Activated T-cell treated with anti-CD3 and anti-CD28 coated beads, Interleukin-2, amount 50 U/mL, for 48 hours (primary cell): ENCODE measurements around the gene TEPSIN.

Experiments
- DNase-seq, 2 experiments: peaks; one replicate each; pipeline ENCODE4 v3.0.0-alpha.2; 2020

TEPSIN gene, protein sequence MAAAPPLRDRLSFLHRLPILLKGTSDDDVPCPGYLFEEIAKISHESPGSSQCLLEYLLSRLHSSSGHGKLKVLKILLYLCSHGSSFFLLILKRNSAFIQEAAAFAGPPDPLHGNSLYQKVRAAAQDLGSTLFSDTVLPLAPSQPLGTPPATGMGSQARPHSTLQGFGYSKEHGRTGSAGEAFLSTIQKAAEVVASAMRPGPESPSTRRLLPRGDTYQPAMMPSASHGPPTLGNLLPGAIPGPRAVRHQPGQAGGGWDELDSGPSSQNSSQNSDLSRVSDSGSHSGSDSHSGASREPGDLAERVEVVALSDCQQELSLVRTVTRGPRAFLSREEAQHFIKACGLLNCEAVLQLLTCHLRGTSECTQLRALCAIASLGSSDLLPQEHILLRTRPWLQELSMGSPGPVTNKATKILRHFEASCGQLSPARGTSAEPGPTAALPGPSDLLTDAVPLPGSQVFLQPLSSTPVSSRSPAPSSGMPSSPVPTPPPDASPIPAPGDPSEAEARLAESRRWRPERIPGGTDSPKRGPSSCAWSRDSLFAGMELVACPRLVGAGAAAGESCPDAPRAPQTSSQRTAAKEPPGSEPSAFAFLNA

DNA sequence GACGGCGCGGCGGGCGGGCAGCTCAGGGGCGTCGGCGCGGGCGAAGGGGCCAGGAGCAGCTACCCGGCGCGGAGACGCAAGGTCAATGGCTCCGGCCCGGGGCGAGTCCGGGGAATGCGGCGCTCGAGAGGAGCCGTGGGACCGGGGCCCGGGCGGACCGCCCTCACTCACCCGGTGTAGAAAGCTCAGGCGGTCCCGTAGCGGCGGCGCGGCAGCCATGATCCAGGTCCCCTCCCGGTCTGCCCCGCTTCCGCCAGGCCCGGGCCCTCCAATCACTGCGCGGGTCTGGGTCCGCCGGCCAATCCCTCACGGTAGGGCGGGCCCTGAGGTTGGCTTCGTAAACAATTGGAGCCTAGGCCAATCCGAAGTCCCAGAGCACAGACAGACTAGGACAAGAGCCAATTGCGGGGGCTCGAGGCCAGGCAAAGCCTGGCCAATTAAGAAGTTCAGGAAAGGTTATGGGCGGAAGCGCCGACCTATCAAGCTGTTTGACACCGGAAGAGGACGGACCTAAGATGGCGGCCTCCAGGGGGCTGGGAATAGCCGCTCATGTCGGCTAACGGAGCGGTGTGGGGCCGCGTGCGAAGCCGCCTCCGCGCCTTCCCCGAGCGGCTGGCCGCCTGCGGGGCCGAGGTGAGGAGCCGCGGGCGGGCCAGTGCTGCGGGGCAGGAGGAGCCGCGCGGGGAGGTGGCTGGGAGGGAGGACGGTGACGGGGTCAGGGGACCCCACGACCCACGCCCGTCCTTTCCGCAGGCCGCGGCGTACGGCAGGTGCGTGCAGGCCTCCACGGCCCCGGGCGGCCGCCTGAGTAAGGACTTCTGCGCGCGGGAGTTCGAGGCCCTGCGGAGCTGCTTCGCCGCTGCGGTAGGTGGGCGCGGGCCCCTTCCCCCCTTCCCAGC, at the start of gene TEPSIN, which contains the start of gene NDUFAF8:
TSS of gene TEPSIN (minus strand) at position 241 of the 899 bp plus-strand sequence. CDS start at position 219, 22 bp downstream.
TSS of gene NDUFAF8 (plus strand) at position 504 of the 899 bp plus-strand sequence. CDS start at position 550, 46 bp downstream.
- DNase-seq = peak; percentile 95

DNA sequence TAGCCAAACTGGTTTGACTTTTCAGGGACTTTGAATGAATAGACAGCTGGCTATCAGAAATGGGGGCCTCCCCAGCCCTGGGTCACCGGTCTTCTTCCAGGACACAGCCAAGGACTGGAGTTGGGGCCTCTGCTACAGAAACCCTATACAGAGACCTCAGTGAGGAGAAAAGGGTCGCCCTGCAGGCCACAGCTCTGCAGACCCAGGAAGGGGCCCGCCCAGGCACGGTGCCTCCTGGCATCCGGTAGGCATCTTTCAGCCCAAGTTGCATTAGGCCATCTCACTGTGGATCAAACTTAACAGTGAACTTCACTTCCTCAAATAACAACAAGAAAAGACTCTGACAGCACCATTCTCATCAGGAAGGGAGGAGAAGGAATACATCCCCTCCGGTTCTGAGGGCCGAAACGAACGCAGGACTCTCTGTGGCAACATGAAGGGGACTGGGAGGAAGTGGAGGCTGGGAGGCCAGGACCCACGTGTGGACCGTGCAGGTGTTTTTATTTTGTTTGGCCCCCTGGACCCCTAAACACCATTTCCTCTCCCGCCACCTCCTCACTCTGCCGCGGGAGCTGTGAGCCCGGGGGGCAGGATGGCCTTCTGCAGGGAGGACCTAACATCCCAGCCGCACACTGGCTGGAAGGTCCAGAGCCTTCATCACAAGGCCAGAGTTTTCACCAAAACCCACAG, 49.0 kb upstream of the TEPSIN start:
- no peak for DNase-seq

DNA sequence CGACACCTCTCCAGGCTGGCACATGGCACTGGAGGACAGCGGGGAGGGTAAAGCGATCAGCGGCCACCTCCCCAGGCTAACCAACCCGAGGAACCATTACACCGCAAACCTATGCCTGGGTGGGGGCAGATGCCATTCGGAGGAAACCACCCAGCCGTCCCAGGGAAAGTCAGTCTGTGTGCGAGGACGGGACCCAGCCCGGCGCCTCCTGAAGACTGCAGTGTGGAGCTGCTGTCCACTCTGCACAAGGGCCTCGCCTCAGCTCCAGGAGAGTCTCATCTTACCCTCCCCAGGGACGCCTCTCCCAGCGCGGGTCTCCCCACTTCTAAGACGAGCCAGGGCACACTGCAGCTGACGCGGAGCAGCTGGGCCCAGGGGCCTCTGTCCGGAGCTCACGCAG, 48.3 kb upstream of the TEPSIN start:
- no peak for DNase-seq

DNA sequence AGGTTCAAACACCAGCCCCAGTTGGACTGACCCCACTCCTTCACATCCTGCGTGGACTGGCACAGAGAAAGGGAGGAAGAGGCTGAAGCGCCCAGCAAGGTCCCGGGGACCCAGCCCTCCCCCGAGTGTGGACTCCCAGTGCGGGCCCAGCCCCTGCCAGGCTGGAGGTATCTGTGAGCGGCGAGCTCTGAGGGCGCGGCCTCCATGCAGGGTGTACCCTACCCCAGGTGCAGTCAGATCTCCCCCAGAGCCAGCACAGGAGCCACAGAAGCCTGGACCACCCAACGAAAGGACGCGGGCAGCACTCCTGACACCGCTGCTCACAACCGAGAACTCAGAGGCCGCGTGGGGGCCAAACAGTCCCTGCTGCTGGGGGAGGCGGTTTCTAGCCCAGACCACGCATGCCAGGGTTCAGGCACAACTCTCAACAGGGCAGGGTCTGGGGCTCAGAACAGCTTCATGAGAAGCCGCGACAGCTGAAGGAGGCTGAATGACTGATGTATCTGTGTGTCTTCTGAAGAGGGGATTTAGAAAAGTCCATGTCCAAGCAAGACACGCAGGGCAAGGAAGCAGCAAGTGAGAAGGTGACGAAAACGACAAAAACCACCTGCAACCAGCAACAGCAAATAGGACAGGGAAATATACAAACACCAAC, 47.8 kb upstream of the TEPSIN start:
- no peak for DNase-seq

- no peak for DNase-seq
Observed at GRCh38 chr17:81285894-81286293, 47.0 kb upstream of the TEPSIN start.

GRCh38 chr17:81285179-81285878, 46.5 kb upstream of the TEPSIN start:
- DNase-seq = peak; percentile 78 to 82

DNA sequence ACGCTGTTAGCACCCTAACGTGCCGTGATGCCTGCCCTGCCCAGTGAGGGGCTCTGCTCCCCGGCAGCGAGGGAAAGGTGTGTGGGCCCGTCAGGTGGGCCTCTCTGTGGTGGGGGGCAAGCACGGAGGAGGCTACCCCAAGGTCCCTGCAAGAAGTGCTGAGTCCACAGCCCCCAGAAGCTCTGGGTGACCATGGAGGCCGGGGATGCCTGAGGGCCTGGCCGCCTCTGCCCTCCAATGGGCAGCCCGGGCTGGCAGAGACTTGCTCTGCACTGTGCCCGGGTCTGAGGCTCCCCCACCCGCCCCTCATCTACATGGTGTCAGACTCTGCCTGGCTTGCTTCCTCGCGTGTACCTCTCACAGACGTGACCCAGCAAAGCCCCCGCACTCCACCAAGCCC, 44.0 kb upstream of the TEPSIN start:
- DNase-seq = no peak

GRCh38 chr17:81282141-81282540, 43.3 kb upstream of the TEPSIN start:
- no peak for DNase-seq

DNA sequence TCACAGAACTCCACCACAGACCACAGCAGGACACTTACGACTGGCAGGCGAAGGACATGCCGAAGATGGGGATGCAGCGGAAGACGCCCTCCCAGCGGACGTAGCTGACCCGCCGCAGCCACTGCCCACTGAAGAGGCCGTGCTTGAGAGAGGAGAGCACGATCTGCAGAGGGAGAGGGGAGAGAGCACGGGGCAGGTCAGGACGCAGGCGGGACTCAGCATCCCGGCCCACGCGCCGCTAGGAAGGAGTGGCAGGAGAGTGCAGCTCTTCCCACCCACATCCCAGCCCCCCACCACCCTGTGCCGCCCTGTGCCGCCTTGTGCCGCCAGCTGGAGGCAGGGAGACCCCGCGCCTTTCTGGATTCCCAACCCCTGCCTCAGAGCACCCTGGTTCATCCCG, 41.7 kb upstream of the TEPSIN start:
- DNase-seq = no peak

GRCh38 chr17:81279278-81280275, 40.7 kb upstream of the TEPSIN start:
- DNase-seq = no peak

DNA sequence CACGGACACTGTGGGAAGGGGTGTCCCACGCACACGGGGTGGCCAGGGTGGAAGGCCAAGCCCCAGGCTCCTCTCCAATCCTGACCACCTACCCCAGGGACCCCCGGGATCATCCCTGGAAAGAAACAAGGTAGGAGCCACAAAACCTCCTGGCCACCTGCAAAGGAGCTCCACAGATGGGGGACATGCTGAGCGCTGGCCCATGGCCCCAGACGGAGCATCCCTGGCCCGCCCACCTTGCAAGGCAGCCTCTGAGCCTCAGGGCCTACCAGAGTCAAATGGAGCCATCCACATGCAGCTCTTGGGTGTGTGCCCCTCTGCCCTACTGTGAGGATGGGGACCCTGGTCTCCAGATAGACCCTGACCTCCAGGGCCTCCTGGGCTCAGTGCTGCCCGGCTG, 40.0 kb upstream of the TEPSIN start:
- DNase-seq = no peak

GRCh38 chr17:81277946-81278693, 39.3 kb upstream of the TEPSIN start:
- DNase-seq = no peak

DNA sequence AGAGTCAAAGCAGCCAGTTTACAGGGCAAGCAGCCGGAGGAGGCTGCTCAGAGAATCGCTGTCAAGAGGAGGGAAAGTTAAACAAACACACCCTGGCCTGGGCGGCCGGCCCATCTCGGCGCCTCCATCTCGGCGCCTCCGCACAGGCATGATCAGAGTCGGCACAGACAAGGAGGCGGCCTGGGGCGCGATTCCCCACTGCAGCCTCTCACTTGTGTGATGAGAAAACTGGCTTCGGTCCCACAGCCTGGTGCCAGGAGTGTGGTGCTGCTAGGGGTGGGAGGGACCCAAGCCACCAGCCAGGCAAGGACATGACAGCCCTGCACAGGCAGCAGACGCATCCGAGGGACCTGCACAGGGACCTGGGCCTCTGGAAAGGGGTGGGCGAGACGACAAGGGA, 38.6 kb upstream of the TEPSIN start:
- no peak for DNase-seq

- no peak for DNase-seq
Observed at GRCh38 chr17:81276781-81277180, 37.9 kb upstream of the TEPSIN start.

DNA sequence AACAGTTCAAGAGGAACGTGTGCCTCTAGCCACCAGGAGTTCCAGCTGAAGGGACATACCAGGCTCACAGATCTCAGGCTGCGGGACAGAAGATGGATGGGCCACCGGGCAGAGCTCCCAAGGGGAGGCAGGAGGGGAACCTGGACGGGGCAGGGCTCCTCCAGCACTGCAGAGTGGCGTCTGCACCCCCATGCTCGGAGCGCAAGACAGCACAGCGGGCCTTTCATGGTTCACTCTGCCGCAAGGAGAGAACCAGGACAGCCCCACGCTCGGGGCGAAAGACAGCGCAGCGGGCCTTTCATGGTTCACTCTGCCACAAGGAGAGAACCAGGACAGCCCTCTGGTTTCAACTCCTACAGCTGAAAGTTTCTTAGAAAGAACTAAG, 35.6 kb upstream of the TEPSIN start:
- DNase-seq = no peak

DNA sequence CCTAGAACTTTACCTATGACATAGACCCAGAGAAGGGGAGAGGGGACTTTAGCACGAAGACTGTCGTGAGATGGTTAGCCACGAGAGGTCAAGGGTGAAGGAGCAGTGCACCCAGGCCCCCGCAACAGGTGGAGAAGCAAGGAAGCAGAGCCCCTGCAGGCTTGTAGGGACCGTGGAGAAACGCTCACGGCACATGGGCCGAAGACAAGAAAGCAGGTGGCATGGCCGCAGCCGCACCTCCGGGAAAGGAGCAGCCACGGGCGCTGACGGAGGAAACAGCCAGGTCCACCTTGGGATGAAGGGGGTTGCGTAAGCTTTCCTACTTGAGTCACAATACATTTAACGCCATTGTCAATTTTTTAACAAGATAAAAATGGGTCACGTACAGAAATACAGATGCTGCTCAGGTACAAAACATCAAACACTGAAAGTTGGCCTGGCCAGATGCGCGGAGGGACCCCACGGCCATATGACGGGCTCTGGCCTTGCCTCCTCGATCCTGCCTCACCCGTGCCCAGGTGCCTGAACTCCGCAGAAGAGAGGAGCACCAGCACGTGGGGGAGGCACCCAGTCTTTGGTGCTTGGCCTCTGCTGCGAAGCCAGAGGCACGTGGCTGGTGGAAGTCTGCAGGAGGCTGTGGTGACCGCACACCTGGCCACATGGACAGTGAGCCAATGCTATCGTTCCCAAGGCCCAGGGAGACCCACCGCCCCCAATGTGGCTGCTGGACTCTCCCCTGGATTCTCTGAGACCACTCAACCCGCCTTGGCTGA, 35.0 kb upstream of the TEPSIN start:
- DNase-seq = no peak

DNA sequence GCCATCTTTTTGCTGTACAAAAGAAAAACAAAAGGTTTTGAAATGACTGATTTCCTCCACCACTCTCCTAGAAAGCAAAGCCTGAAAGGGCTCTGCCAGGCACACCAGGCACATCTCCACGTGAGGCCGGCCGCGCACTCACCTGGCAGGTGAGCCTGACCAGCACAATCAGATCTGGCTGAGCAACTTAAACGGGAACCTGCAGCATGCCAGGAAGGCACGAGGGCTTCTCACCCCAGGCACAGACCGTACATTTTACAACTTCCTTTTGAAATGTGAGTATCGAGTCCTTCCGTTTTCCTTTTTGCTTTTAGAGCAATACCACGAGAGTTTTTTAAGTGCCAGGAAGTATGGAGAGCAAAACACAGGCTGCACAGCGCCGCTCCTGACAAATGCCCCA, 33.8 kb upstream of the TEPSIN start:
- DNase-seq = no peak

GRCh38 chr17:81271226-81271625, 32.4 kb upstream of the TEPSIN start:
- no peak for DNase-seq

DNA sequence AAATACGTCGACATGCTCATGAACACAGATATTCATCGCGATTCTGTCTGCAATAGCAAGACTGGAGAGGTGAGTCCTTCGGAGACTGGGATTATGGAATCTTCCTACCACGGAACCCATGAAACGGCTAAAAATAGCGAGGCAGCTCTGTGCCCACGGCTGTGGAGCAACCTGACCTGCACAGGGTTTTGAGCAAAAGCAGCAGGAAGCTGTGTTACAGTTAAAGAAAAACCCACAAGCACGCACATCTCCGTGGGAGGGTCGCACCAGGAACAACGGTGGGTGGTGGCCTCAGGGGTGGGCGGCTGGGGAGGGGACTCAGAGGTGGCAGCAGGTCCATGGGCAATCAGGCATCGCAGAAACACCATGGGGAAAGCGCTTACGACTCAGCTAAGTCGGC, 31.4 kb upstream of the TEPSIN start:
- no peak for DNase-seq
